ENCODE data around the gene MAGEA10. TPM values are rescaled to one million over a fixed set of nuclear protein-coding genes. Genes with fewer than 3 reads are reported as not detected.
"Not testable (repeated sequence)": the region's sequence is repeated elsewhere in the genome, so short reads cannot be mapped to it uniquely, and the experiment has no call there.

Gene MAGEA10
- total RNA-seq, 1 donor from 2014 or later = not detected

GRCh38 chrX:152136312-152136711 is 2.1 kb downstream of the MAGEA10 start:
- no peaks in the 10 kb centered on the region for H4K20me1 ChIP-seq (ENCODE audit: low read depth)
- no peak overlapping the region for H3K4me3 ChIP-seq
- Mint-ChIP-seq H3K4me1 (no peaks in the 10 kb centered on the region), H3K27me3 (ENCODE audit: insufficient read depth, low read depth) (peaks cover 7% of the 10 kb centered on the region), H3K36me3 (no peaks in the 10 kb centered on the region), H3K9me3 (peaks cover 10% of the 10 kb centered on the region), H3K4me3 (no peak overlapping the region), H3K27ac (no peak overlapping the region)
- no peaks in the 10 kb centered on the region for H3K36me3 ChIP-seq
- no peaks in the 10 kb centered on the region for H3K4me1 ChIP-seq
- H3F3A ChIP-seq (ENCODE audit: low read depth) = no peaks in the 10 kb centered on the region
- no peak for TF ChIP-seq EZH2phosphoT487 (IDR thresholded peaks at IDR 0.05)
- H3K9me3 ChIP-seq (ENCODE audit: low read depth) = peaks cover 4% of the 10 kb centered on the region
- H3K27ac ChIP-seq = no peak overlapping the region
- no peak overlapping the region for H3K9ac ChIP-seq
- H3K4me2 ChIP-seq = no peak overlapping the region
- no peak for DNase-seq (ENCODE audit: low spot score)
- no peak overlapping the region for H2AFZ ChIP-seq (replicated peaks)
- H3K27me3 ChIP-seq = no peaks in the 10 kb centered on the region
- no peaks in the 10 kb centered on the region for H3K79me2 ChIP-seq (ENCODE audit: low read depth)

GRCh38 chrX:152131525-152131924 is 6.9 kb downstream of the MAGEA10 start:
- H3K36me3 Mint-ChIP-seq = no peaks in the 10 kb centered on the region
- Histone ChIP-seq H3F3A (ENCODE audit: low read depth) (no peaks in the 10 kb centered on the region), H3K4me2 (no peak overlapping the region), H3K4me1 (no peaks in the 10 kb centered on the region), H4K20me1 (ENCODE audit: low read depth) (no peaks in the 10 kb centered on the region), H3K9me3 (ENCODE audit: low read depth) (no peaks in the 10 kb centered on the region), H3K27me3 (no peaks in the 10 kb centered on the region), H3K27ac (no peak overlapping the region), H3K79me2 (ENCODE audit: low read depth) (no peaks in the 10 kb centered on the region), H3K36me3 (no peaks in the 10 kb centered on the region), H3K9ac (no peak overlapping the region), H2AFZ (replicated peaks) (no peak overlapping the region), H3K4me3 (no peak overlapping the region)
- no peak overlapping the region for H3K4me3 Mint-ChIP-seq
- H3K4me1 Mint-ChIP-seq = no peaks in the 10 kb centered on the region
- peaks cover 5% of the 10 kb centered on the region for H3K9me3 Mint-ChIP-seq
- no peak for DNase-seq (ENCODE audit: low spot score)
- TF ChIP-seq CTCF (IDR thresholded peaks at IDR 0.05) = no peak
- TF ChIP-seq EZH2 (IDR thresholded peaks at IDR 0.05) = no peak
- no peak overlapping the region for H3K27ac Mint-ChIP-seq
- peaks cover 6% of the 10 kb centered on the region for H3K27me3 Mint-ChIP-seq (ENCODE audit: insufficient read depth, low read depth)

- not testable (repeated sequence) for H3K36me3 ChIP-seq; H3K4me1 Mint-ChIP-seq; H3K27me3 ChIP-seq; H3K4me2 ChIP-seq; H3K79me2 ChIP-seq (ENCODE audit: low read depth); H3K9ac ChIP-seq; H3K9me3 Mint-ChIP-seq; H3F3A ChIP-seq (ENCODE audit: low read depth); H3K4me3 ChIP-seq; H3K9me3 ChIP-seq (ENCODE audit: low read depth); H3K27ac ChIP-seq; H2AFZ ChIP-seq (replicated peaks); H3K36me3 Mint-ChIP-seq; H4K20me1 ChIP-seq (ENCODE audit: low read depth); DNase-seq (ENCODE audit: low spot score); H3K27me3 Mint-ChIP-seq (ENCODE audit: insufficient read depth, low read depth); H3K4me1 ChIP-seq; H3K4me3 Mint-ChIP-seq; H3K27ac Mint-ChIP-seq
These were observed 9.1 kb downstream of the MAGEA10 start for GRCh38 chrX:152129069-152129844.

- Histone ChIP-seq H3K4me1 (no peaks in the 10 kb centered on the region), H3K27ac (no peak overlapping the region), H3K36me3 (no peaks in the 10 kb centered on the region), H3K4me3 (no peak overlapping the region), H4K20me1 (ENCODE audit: low read depth) (no peaks in the 10 kb centered on the region), H3K4me2 (no peak overlapping the region), H3F3A (ENCODE audit: low read depth) (no peaks in the 10 kb centered on the region), H3K79me2 (ENCODE audit: low read depth) (no peaks in the 10 kb centered on the region), H3K27me3 (no peaks in the 10 kb centered on the region), H2AFZ (replicated peaks) (no peak overlapping the region), H3K9ac (no peak overlapping the region), H3K9me3 (ENCODE audit: low read depth) (no peaks in the 10 kb centered on the region)
- DNase-seq (ENCODE audit: low spot score) = no peak
- TF ChIP-seq CTCF (IDR thresholded peaks at IDR 0.05) = no peak
- TF ChIP-seq EZH2phosphoT487 (IDR thresholded peaks at IDR 0.05) = no peak
- TF ChIP-seq EZH2 (IDR thresholded peaks at IDR 0.05) = no peak
- Mint-ChIP-seq H3K27ac (no peak overlapping the region), H3K9me3 (peaks cover 3% of the 10 kb centered on the region), H3K4me3 (no peak overlapping the region), H3K27me3 (ENCODE audit: insufficient read depth, low read depth) (peaks cover 3% of the 10 kb centered on the region), H3K4me1 (no peaks in the 10 kb centered on the region), H3K36me3 (peaks cover 2% of the 10 kb centered on the region)
These were observed 21.1 kb downstream of the MAGEA10 start for GRCh38 chrX:152117305-152117704.

All from neural progenitor cell (in vitro differentiated cells).